Cardiac ventricle fibroblast (primary cell): ENCODE measurements around the gene NELFA. TPM values are rescaled to one million over a fixed set of nuclear protein-coding genes. Genes with fewer than 3 reads are reported as not detected.

Experiments
- total RNA-seq: library from RNA; depleted of rRNA; stranded (reverse); fragments of >200 nt; gene quantifications from 2 replicates; pipeline ENCODE4 v1.2.3, GENCODE V29; 2015

NELFA gene
- 16.3 and 19.6 TPM in 2 replicates for total RNA-seq

GRCh38 chr4:2008921-2009650, at the start of gene NELFA:
Gene NELFA, minus strand, starts transcription at chr4:2008974. Its CDS starts 15 bp downstream, at chr4:2008959.

Other genes starting within 250 kb of the NELFA start
- gene FGFR3, start 215.7 kb downstream of the NELFA start, total RNA-seq: 0.19 and 0.24 TPM in 2 replicates
- gene LETM1, start 152.8 kb downstream of the NELFA start, total RNA-seq: 31.3 and 37.0 TPM in 2 replicates
- 6.2 and 11.2 TPM in 2 replicates for gene NSD2, start 137.6 kb downstream of the NELFA start, total RNA-seq
- 0.39 and 1.6 TPM in 2 replicates for gene NAT8L, start 50.4 kb upstream of the NELFA start, total RNA-seq
- gene HAUS3, start 233.1 kb upstream of the NELFA start, total RNA-seq: 4.2 and 12.6 TPM in 2 replicates
- gene POLN, start 233.1 kb upstream of the NELFA start, total RNA-seq: 2.5 and 3.1 TPM in 2 replicates